ENCODE results near the gene SMCO2. TPM values are rescaled to one million over a fixed set of nuclear protein-coding genes. Genes with fewer than 3 reads are reported as not detected.

Gene SMCO2
- total and polyA plus RNA-seq, 4 donors, result not detected

- no peak for TF ChIP-seq RAD21 (IDR thresholded peaks at IDR 0.05)
- no peak for TF ChIP-seq NR2F2 (IDR thresholded peaks at IDR 0.05)
- no peak for TF ChIP-seq EGR1 (IDR thresholded peaks at IDR 0.05; ENCODE audit: low read depth in 2 of 2)
- no peak for TF ChIP-seq MAX (IDR thresholded peaks at IDR 0.05)
- no peak for TF ChIP-seq HNF4A (conservative IDR thresholded peaks at IDR 0.05)
- no peak for TF ChIP-seq CTCF (IDR thresholded peaks at IDR 0.05; ENCODE audit: low read depth, low read length, missing input control)
- no peak for TF ChIP-seq FOXA1 (IDR thresholded peaks at IDR 0.05)
- TF ChIP-seq FOXA2 (IDR thresholded peaks at IDR 0.05), result no peak
- TF ChIP-seq HNF4G (IDR thresholded peaks at IDR 0.05), result no peak
- no peak for TF ChIP-seq YY1 (IDR thresholded peaks at IDR 0.05)
- TF ChIP-seq REST (IDR thresholded peaks at IDR 0.05), result no peak
- Histone ChIP-seq H3K27me3 (ENCODE audit: control insufficient read depth in 4 of 4, insufficient read depth in 4 of 4, low read length in 3 of 4) (no peaks in the 10 kb centered on the region), H3K4me3 (ENCODE audit: low read depth in 1 of 3, low read length in 3 of 3) (no peak overlapping the region), H3K36me3 (ENCODE audit: control insufficient read depth in 4 of 4, insufficient read depth in 3 of 4, low read depth in 1 of 4, low read length in 3 of 4) (no peaks in the 10 kb centered on the region), H3K4me1 (ENCODE audit: control insufficient read depth in 4 of 4, insufficient read depth in 4 of 4, low read length in 3 of 4) (no peaks in the 10 kb centered on the region), H3K27ac (ENCODE audit: low read depth in 1 of 2, low read length in 2 of 2) (no peak overlapping the region), H3K9me3 (ENCODE audit: control insufficient read depth in 4 of 4, low read length in 3 of 4) (no peaks in the 10 kb centered on the region), H3K9ac (ENCODE audit: low read depth in 1 of 2, low read length in 2 of 2) (no peak overlapping the region)
- no peak for DNase-seq (ENCODE audit: low spot score)
- 70% methylated on average over 4 of the region's 4 CpGs for WGBS
Observed at GRCh38 chr12:27516625-27517024, 70.1 kb downstream of the SMCO2 start.

- H3K9ac ChIP-seq (ENCODE audit: low read depth in 1 of 2, low read length in 2 of 2), result no peak overlapping the region
- H3K4me1 ChIP-seq (ENCODE audit: control insufficient read depth in 4 of 4, insufficient read depth in 4 of 4, low read length in 3 of 4), result no peaks in the 10 kb centered on the region
- H3K4me3 ChIP-seq (ENCODE audit: low read depth in 1 of 3, low read length in 3 of 3), result no peak overlapping the region
- H3K36me3 ChIP-seq (ENCODE audit: control insufficient read depth in 4 of 4, insufficient read depth in 3 of 4, low read depth in 1 of 4, low read length in 3 of 4), result no peaks in the 10 kb centered on the region
- no peak overlapping the region for H3K27ac ChIP-seq (ENCODE audit: low read depth in 1 of 2, low read length in 2 of 2)
- TF ChIP-seq ATF3 (IDR thresholded peaks at IDR 0.05) (no peak), JUND (IDR thresholded peaks at IDR 0.05) (no peak)
- no peaks in the 10 kb centered on the region for H3K27me3 ChIP-seq (ENCODE audit: control insufficient read depth in 4 of 4, insufficient read depth in 4 of 4, low read length in 3 of 4)
- H3K9me3 ChIP-seq (ENCODE audit: control insufficient read depth in 4 of 4, low read length in 3 of 4), result no peaks in the 10 kb centered on the region
- 91% methylated on average over 3 of the region's 3 CpGs for WGBS
- no peak for DNase-seq (ENCODE audit: low spot score)
Observed at GRCh38 chr12:27517546-27517945, 71.0 kb downstream of the SMCO2 start.

All from liver (tissue), 9 donors.